ENCODE results near the gene TWSG1. TPM values are rescaled to one million over a fixed set of nuclear protein-coding genes. Genes with fewer than 3 reads are reported as not detected.

TWSG1 gene
- polyA plus RNA-seq, 2 of the 4 experiments (the other 2 are of a cell fraction), result 20.6 to 38.3 TPM

- no peak for DNase-seq (ENCODE audit: low read depth in 1 of 2, low spot score in 1 of 2)
Observed at GRCh38 chr18:9387891-9388290, 53.3 kb downstream of the TWSG1 start.

GRCh38 chr18:9389706-9390105, 55.1 kb downstream of the TWSG1 start:
- Histone ChIP-seq H3K9me3 (peaks cover 5% of the 10 kb centered on the region; the same call in 1 of the 3 replicates), H3K4me3 (no peak overlapping the region), H3K4me1 (no peaks in the 10 kb centered on the region), H3K27ac (no peak overlapping the region), H3K4me2 (no peak overlapping the region)
- FAIRE-seq, result no peak
- WGBS (ENCODE audit: missing lambda C conversion rate), result 93% methylated on average over 5 of the region's 5 CpGs
- CTCF ChIA-PET, result no interaction called here
- DNase-seq (ENCODE audit: low read depth in 1 of 2, low spot score in 1 of 2), result no peak
- no peak for ATAC-seq
- POLR2A ChIA-PET, result no interaction called here
- TF ChIP-seq PHF8 (IDR thresholded peaks at IDR 0.05; ENCODE audit: borderline replicate concordance, low read depth), result no peak
- no peak for TF ChIP-seq RCOR1 (IDR thresholded peaks at IDR 0.05; ENCODE audit: low read depth, low read length)
- TF ChIP-seq MAX (IDR thresholded peaks at IDR 0.05), result no peak
- TF ChIP-seq CBX2 (IDR thresholded peaks at IDR 0.05; ENCODE audit: borderline replicate concordance, low read depth), result no peak
- TF ChIP-seq REST (IDR thresholded peaks at IDR 0.05), result no peak
- TF ChIP-seq HOXB13 (CRISPR knock-in tag; IDR thresholded peaks at IDR 0.05; ENCODE audit: low read depth), result no peak
- TF ChIP-seq CEBPB (IDR thresholded peaks at IDR 0.05), result no peak
- TF ChIP-seq BCL3 (IDR thresholded peaks at IDR 0.05), result no peak
- TF ChIP-seq EHF (CRISPR knock-in tag; IDR thresholded peaks at IDR 0.05), result no peak
- TF ChIP-seq RNF2 (IDR thresholded peaks at IDR 0.05; ENCODE audit: borderline replicate concordance, low read depth), result no peak

More at GRCh38 chr18:9387891-9388290, 53.3 kb downstream of the TWSG1 start:
- POLR2A ChIA-PET, result no interaction called here
- CTCF ChIA-PET, result no interaction called here
- no peak overlapping the region for H3K27ac ChIP-seq
- H3K4me3 ChIP-seq, result no peak overlapping the region
- no peak overlapping the region for H3K4me2 ChIP-seq
- FAIRE-seq (no peak), ATAC-seq (no peak)
- no peaks in the 10 kb centered on the region for H3K4me1 ChIP-seq
- H3K9me3 ChIP-seq, result peaks cover 5% of the 10 kb centered on the region; the same call in 1 of the 3 replicates
- TF ChIP-seq NR3C1 (IDR thresholded peaks at IDR 0.05), result no peak
- TF ChIP-seq ELK1 (IDR thresholded peaks at IDR 0.05; ENCODE audit: low read depth, low read length), result no peak
- TF ChIP-seq CHD4 (IDR thresholded peaks at IDR 0.05; ENCODE audit: borderline replicate concordance), result no peak
- no peak for TF ChIP-seq TFCP2L1 (CRISPR knock-in tag; IDR thresholded peaks at IDR 0.05)
- TF ChIP-seq JUN (IDR thresholded peaks at IDR 0.05), result no peak
- TF ChIP-seq RNF2 (IDR thresholded peaks at IDR 0.05; ENCODE audit: borderline replicate concordance, low read depth), result no peak
- no peak for TF ChIP-seq ZC3H11A (IDR thresholded peaks at IDR 0.05)
- TF ChIP-seq HEYL (CRISPR knock-in tag; IDR thresholded peaks at IDR 0.05), result no peak
- TF ChIP-seq CTCF (IDR thresholded peaks at IDR 0.05), result no peak
- no peak for TF ChIP-seq ESRRA (IDR thresholded peaks at IDR 0.05; ENCODE audit: borderline replicate concordance, low read length)
- no peak for TF ChIP-seq MAZ (IDR thresholded peaks at IDR 0.05; ENCODE audit: borderline replicate concordance, low read depth, low read length)
- TF ChIP-seq HOXA7 (CRISPR knock-in tag; IDR thresholded peaks at IDR 0.05), result no peak
- TF ChIP-seq HES2 (IDR thresholded peaks at IDR 0.05), result no peak
- no peak for TF ChIP-seq CBX2 (IDR thresholded peaks at IDR 0.05; ENCODE audit: borderline replicate concordance, low read depth)
- TF ChIP-seq SMC3 (IDR thresholded peaks at IDR 0.05), result no peak
- TF ChIP-seq BCL3 (IDR thresholded peaks at IDR 0.05), result no peak
- TF ChIP-seq EHMT2 (IDR thresholded peaks at IDR 0.05; ENCODE audit: low read depth), result no peak
- no peak for TF ChIP-seq FOSL2 (IDR thresholded peaks at IDR 0.05)
- no peak for TF ChIP-seq FOSL2 (CRISPR knock-in tag; IDR thresholded peaks at IDR 0.05)
- no peak for TF ChIP-seq HOXB5 (CRISPR knock-in tag; IDR thresholded peaks at IDR 0.05)
- no peak for TF ChIP-seq NPAS2 (CRISPR knock-in tag; IDR thresholded peaks at IDR 0.05; ENCODE audit: borderline replicate concordance)
- 93% methylated on average over 1 of the region's 1 CpG for WGBS (ENCODE audit: missing lambda C conversion rate)
